DMS53 treated with DMSO at 0.1 percent for 48 hours (cell line): ENCODE measurements around the gene ADSL.

Source experiments
- DNase-seq: peaks from one replicate; lab custom pipeline; 2025; ENCODE audit not compliant: unreplicated experiment; lab: John Stamatoyannopoulos, UW

ADSL gene

GRCh38 chr22:40326905-40327735 is 19.2 kb upstream of the ADSL start:
- DNase-seq = no peak

- no peak for DNase-seq
These were observed 17.5 kb upstream of the ADSL start for GRCh38 chr22:40328546-40329456.

- DNase-seq = no peak
These were observed 16.8 kb upstream of the ADSL start for GRCh38 chr22:40329466-40329865.

GRCh38 chr22:40330086-40330485 is 16.2 kb upstream of the ADSL start:
- DNase-seq = no peak

- DNase-seq = no peak
These were observed 15.7 kb upstream of the ADSL start for GRCh38 chr22:40330615-40331014.

GRCh38 chr22:40331706-40332105 is 14.6 kb upstream of the ADSL start:
- DNase-seq = no peak

- no peak for DNase-seq
These were observed 13.9 kb upstream of the ADSL start for GRCh38 chr22:40332319-40332781.

- no peak for DNase-seq
These were observed 12.2 kb upstream of the ADSL start for GRCh38 chr22:40334060-40334459.

- no peak for DNase-seq
These were observed 11.4 kb upstream of the ADSL start for GRCh38 chr22:40334899-40335298.

- no peak for DNase-seq
These were observed 10.9 kb upstream of the ADSL start for GRCh38 chr22:40335358-40335757.

- no peak for DNase-seq
These were observed 6.3 kb upstream of the ADSL start for GRCh38 chr22:40340044-40340443.

GRCh38 chr22:40341604-40342003 is 4.7 kb upstream of the ADSL start:
- DNase-seq = no peak

- DNase-seq = no peak
These were observed 3.8 kb upstream of the ADSL start for GRCh38 chr22:40342521-40342920.

GRCh38 chr22:40345271-40345670 is 1.0 kb upstream of the ADSL start:
- DNase-seq = peak; percentile 19

GRCh38 chr22:40345815-40346184 is 500 bp upstream of the ADSL start:
- DNase-seq = peak; percentile 9

- DNase-seq = no peak
These were observed 1.0 kb downstream of the ADSL start for GRCh38 chr22:40347300-40347699.

- DNase-seq = peak; percentile 11
These were observed 1.8 kb downstream of the ADSL start for GRCh38 chr22:40348025-40348658.

GRCh38 chr22:40352763-40353162 is 6.5 kb downstream of the ADSL start:
- DNase-seq = no peak

GRCh38 chr22:40361100-40361499 is 14.8 kb downstream of the ADSL start:
- DNase-seq = no peak

- DNase-seq = no peak
These were observed 16.8 kb downstream of the ADSL start for GRCh38 chr22:40363059-40363458.

GRCh38 chr22:40364431-40364830 is 18.1 kb downstream of the ADSL start:
- DNase-seq = no peak
